HFF-Myc (cell line): ENCODE data around the gene POLE.

Source experiments
- DNase-seq: peaks from one replicate; pipeline ENCODE4 v3.0.0-alpha.2; 2011; ENCODE audit warnings: low read depth; ENCODE audit errors: extremely low read depth
- H3K4me3 ChIP-seq: replicated peaks from 2 replicates; pipeline ENCODE4 v1.5.1; 2011; ENCODE audit warnings: low read depth, mild to moderate bottlenecking, control low read depth, low read length
- CTCF ChIP-seq: IDR thresholded peaks from 2 replicates; pipeline ENCODE4 v1.5.1; 2012; ENCODE audit warnings: mild to moderate bottlenecking, low read depth, low read length, control low read depth; ENCODE audit errors: missing control alignments

The POLE gene

GRCh38 chr12:132687211-132688164 is at the start of gene POLE, which contains the start of gene PXMP2:
Gene POLE (minus strand): TSS chr12:132687342. CDS start chr12:132687315, 27 bp downstream.
Gene PXMP2 (plus strand): TSS chr12:132687587. CDS start chr12:132687671, 84 bp downstream.
- DNase-seq = peak; percentile 73
- TF ChIP-seq CTCF = no peak
- H3K4me3 ChIP-seq = peak within 1 kb of the TSS; percentile 61

- TF ChIP-seq CTCF = no peak
- DNase-seq = no peak
- H3K4me3 ChIP-seq = no peak overlapping the region
Observed at GRCh38 chr12:132736913-132737312, 49.8 kb upstream of the POLE start.

GRCh38 chr12:132736378-132736777 is 49.2 kb upstream of the POLE start:
- TF ChIP-seq CTCF = no peak
- no peak overlapping the region for H3K4me3 ChIP-seq
- no peak for DNase-seq

GRCh38 chr12:132735496-132735895 is 48.4 kb upstream of the POLE start:
- no peak for DNase-seq
- H3K4me3 ChIP-seq = no peak overlapping the region
- no peak for TF ChIP-seq CTCF

- DNase-seq = peak; percentile 58
- TF ChIP-seq CTCF = no peak
- H3K4me3 ChIP-seq = no peak overlapping the region
Observed at GRCh38 chr12:132734206-132734605, 47.1 kb upstream of the POLE start.

- no peak for TF ChIP-seq CTCF
- no peak overlapping the region for H3K4me3 ChIP-seq
- DNase-seq = no peak
Observed at GRCh38 chr12:132731574-132731973, 44.4 kb upstream of the POLE start.
